ENCODE measurements around the gene HOXA13.

The HOXA13 gene

DNA sequence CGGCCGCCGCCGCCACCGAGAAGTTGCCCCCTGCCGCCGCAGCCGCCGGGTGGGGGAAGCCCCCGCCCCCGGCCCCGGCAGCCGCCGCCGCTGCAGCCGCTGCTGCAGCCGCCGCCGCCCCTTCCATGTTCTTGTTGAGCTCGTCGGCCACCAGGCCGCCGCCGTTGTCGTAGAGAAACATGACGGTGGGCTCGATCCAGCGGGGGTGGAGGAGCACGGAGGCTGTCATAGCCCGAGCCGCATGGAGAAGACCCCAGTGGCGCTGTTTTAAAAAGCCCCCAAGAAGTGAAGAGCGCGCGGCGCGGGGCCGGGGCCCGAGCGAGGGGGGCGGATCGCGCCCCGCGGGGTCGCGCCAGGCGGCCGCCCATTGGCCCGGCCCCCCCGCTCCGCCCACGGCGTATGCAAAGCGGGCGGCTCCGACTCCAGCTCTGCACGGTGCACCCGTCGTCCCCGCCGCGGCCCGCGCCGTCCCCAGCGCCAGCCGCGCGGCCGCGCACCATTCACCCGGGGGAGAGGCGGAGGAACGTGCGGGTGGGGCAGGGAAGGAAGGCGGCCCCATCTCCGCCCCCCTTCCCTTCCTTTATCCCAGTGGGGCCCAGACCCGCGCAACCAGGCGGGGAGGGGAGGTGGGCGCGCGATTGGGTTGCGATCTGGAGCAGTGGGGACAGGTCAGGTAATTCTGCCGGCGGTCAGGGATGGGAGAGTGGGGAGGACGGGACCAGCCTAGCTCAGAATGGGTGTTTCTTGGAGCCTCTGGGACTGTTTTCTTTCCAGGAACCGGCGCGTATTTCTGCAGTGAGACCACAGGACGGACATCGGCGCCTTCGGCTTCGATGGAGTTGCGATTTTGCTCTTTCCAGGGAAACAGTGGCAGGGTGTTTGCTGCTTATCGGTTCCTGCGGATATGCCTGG lies at the start of gene HOXA13:
Gene HOXA13 (minus strand): TSS at position 243 of the 912 bp plus-strand sequence. CDS start 14 bp downstream, at position 229.
- no peak for DNase-seq (ENCODE audit: low read depth in 4 of 4, low spot score in 1 of 4)

DNA sequence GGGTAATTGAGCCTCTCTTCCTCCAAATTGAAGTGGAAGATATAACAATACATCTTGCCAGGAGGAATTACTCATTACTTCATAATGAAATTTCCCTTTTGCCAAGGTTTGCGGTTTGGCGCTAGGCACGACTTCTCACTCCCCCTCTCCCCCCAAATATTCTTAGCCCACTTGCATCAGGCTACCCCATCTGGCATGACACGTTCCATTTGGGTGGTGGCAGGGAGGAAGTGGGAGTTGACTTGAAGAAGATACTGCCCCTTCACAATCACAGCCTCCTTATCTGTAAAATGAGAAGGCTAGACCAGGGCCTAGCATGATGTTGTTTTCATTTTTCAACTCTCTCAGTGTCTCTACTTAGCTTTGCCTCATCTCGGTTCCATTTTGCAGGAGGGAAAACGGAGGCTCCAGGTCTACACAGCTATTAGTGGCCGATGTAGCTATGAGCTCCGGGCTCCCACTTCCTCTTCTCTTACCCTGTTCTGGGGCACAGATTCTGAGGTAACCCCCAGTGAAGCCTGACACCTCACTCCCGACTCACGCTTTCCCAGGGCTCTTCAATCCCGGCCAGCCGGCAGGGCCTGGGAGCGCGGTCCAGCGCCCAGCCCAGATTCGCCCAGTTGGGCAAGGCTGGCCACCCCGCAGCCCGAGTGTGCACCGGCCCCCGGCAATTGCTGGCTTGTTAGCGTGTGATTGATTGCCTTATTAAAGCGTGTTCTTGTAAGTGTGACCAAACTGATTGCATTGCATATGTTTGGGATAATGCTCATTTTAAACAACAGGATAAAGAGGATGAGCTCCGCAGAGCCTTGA lies 49.2 kb upstream of the HOXA13 start:
- no peak for DNase-seq (ENCODE audit: low read depth in 4 of 4, low spot score in 1 of 4)

DNA sequence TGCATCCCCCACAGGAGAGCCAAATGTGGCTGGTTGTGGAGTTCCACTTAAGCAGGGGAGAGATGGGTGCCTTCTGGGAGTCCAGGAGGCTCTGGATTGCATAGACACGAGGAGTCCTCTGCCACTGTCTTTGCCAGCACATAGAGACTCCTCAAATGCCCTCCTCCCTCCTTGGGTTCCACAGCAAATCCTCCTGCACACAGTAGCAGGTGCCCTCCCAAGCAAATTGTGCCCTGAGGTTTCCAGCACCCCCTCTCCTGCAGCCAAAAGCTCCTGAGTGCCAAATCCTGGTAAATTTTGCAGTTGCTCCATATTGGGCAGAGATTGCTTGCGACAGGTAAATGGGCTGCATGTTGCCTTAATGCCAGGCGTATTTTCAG lies 48.5 kb upstream of the HOXA13 start:
- no peak for DNase-seq (ENCODE audit: low read depth in 4 of 4, low spot score in 1 of 4)

DNA sequence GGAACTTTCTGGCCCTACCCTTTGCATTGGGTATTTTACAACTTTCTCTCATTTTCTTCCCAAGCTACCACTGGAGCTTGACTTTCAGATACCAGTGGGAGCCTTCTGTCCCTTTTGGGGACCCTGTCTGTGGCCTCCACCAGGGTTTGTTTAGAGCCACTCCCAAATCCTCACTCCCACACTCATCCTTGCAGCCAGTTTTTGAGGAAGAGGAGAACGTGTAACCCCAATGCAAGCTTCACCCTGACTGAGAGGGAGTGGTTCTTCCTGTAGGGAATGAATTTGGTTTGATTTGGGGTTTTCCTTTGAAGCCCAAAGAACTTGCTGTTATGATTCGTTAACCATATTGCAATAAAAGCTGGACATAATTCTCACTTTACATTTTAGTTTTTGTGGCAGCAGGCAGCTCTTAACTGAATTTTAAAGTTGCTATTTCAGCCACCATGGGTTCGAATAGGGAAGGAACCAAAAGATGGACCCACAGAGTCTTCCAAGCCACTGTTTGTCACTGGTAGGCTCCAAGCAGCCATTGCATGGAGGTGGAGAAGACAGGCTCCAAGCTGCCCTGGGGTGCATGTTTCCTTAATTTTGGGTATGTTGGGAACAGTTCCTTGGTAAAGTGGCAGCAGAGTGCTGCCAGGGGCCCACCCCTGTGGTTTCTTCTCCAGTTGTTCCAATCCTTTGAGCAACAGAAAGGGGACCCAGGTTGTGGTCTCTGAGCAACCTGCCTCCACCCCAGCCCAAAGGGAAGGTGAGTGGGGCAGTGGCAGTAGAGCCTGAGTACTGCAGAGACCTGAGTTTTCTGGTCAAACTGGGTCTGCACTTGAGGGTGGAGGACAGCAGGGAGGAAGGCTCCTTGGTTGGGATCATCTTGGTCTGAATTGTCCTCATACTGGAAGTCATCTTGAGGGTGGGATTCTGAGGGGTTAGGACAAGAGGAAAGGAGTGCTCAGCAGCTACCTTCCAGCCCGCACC lies 47.8 kb upstream of the HOXA13 start:
- DNase-seq (ENCODE audit: low read depth in 4 of 4, low spot score in 1 of 4): no peak

DNA sequence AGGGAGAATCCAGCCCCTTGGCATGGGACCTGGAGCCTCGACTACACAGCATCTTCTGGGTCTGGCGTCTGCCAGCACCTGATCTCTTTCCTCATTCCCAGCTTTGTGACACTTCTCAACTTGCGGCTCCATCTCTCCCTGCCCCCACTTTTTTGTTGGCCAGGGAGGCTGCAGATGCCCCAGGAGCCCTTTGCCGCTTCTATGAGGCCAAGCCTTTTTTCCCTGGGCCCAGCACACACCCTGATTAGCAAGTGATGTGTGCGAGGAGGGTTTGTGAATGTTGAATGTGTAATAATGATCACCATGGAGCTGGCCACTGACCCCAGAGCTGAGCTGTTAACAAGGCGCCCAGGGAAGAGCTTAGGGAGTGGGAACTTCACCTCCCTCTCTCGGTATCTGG lies 47.1 kb upstream of the HOXA13 start:
- no peak for DNase-seq (ENCODE audit: low read depth in 4 of 4, low spot score in 1 of 4)

DNA sequence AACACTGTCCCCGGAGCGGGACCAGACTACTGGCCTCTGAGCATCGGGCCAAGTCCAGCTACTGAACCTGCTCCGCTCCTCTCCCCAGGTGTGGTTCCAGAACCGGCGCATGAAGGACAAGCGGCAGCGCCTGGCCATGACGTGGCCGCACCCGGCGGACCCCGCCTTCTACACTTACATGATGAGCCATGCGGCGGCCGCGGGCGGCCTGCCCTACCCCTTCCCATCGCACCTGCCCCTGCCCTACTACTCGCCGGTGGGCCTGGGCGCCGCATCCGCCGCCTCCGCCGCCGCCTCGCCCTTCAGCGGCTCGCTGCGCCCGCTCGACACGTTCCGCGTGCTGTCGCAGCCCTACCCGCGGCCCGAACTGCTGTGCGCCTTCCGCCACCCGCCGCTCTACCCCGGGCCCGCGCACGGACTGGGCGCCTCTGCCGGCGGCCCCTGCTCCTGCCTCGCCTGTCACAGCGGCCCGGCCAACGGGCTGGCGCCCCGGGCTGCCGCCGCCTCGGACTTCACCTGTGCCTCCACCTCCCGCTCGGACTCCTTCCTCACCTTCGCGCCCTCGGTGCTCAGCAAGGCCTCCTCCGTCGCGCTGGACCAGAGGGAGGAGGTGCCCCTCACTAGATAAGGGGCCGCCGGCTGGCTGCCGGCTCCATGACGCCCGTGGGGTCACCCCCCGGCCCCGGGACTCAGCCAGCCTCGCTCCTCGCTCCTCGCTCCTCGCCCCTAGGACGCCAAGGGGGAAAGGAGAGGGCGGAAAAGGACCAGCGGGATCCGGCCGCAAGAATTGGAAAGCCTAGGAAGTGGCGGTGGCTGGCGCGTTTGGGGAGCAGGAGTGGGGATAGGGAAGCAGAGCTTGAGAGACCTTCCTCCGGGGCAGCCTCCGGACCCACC lies 46.2 kb upstream of the HOXA13 start:
- no peak for DNase-seq (ENCODE audit: low read depth in 4 of 4, low spot score in 1 of 4)

DNA sequence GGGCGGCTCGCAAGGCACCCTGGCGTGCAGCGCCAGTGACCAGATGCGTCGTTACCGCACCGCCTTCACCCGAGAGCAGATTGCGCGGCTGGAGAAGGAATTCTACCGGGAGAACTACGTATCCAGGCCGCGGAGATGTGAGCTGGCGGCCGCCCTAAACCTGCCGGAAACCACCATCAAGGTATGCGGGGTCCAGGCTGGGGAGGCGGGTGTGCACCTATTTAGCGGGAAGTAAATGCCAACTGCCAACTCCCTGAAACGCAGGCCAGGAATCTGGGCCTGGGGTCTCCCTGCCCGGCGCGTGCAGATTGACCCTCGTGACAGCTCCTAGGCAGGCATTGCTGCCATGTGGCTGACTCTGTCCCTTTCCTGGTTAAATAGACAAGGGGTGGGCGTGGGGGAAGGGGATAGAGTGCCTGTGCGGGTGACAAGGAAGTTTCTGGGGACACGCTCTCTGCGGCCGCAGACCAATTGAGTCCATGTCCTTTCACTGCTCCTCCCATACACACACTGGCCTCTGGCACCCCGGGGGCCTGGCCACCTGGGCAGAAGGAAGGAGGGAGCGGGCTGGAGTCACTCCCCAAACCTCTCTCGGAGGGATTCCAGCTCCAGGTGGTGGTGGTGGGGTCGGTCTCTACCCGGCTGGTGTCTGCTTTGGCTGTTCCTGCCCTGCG lies 45.4 kb upstream of the HOXA13 start:
- DNase-seq (ENCODE audit: low read depth in 4 of 4, low spot score in 1 of 4): no peak

DNA sequence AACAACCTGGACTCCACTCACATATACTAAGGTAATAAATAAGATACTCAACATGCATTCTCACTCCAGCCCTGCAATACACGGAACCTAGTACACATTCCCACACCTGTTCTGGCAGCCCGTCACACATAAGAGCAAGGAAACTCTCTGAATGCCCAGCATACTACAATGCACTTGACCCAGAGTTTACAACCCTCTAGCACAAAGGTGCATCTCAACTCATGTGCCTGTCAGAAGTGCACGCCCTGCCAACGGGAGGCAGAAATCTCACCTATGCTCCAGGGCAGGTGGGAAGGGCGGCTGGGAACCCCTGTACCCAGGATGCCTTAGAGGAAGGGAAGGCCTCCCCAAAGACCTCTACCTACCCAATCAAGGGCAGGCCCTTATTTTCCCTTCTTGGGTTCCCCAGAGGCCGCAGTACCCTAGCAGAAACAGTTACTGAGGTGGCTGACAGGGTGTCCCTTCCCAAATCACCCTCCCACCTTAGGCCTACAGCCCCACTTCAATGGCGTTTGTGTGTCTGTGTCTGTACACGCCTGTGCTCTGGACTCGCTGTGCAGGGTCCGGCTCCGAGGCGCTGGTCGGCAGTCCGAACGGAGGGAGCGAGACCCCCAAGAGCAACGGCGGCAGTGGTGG lies 44.7 kb upstream of the HOXA13 start:
- DNase-seq (ENCODE audit: low read depth in 4 of 4, low spot score in 1 of 4): no peak

DNA sequence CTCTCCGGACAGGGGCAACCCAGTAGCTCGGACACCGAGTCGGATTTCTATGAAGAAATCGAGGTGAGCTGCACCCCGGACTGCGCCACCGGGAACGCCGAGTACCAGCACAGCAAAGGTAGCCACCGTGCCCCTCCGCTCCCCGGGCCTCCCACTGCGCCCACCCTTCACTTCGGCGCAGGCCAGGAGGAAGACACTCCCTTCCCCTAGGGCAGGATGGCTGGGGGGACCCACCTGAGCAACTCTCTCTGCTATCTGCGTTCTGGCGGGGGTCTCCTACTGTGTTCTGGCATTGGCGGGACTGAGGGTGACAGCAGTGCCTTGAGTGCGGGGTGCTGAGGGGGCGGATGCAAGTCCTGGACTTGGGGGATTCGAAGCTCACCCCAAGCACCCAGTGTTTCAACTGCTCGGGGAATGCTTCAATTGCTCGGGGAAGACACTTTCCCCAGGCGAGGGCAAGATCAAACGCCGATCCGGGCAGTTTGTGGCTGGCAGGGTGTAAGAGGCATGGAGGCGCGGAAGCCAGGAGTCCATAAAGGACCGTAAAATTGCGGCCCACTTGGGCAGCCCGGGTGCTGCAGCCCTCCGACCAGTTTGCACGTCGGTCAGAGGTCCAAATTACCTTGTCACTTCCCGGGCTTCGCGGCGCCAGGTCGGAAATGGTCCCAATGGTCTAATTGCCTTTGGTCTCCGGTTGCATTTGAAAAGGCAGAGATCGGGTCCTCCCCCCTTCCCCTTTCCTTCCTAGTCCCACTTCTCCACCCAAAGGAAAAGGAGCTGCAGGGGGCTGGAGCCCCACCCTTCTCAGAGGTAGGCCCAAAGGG lies 43.7 kb upstream of the HOXA13 start:
- no peak for DNase-seq (ENCODE audit: low read depth in 4 of 4, low spot score in 1 of 4)

DNA sequence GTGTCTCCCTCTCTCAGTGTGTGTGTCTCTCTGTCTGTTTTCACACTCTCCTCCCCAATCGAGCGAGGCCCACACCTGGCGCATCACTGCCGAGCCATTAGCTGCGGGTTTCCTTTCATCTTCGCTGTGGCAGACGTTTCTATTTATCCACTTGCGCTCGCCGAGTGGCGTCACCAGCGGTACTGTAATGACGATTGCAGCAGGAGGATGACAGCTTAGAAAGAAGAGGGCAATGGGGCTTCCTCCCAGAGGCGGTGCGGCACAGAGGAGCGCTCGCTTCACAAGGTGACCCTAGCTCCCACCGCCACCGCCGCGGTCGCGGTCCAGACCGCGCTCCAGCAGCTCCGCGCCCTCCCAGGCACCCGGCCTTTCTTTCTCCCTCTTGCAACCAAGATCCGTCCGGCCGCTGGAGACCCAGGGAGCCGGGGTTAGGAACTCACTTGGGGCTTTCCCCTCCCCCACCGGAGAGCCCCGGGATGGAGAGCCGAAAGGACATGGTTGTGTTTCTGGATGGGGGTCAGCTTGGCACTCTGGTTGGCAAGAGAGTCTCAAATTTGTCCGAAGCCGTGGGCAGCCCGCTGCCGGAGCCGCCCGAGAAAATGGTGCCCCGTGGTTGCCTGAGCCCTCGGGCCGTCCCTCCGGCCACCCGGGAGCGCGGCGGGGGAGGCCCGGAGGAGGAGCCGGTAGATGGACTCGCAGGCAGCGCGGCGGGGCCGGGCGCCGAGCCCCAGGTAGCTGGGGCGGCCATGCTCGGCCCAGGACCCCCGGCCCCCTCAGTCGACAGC lies 42.9 kb upstream of the HOXA13 start, which contains the start of gene EVX1:
Gene EVX1 (plus strand): TSS at position 248 of the 785 bp plus-strand sequence. CDS start 229 bp downstream, at position 477.
- no peak for DNase-seq (ENCODE audit: low read depth in 4 of 4, low spot score in 1 of 4)

DNA sequence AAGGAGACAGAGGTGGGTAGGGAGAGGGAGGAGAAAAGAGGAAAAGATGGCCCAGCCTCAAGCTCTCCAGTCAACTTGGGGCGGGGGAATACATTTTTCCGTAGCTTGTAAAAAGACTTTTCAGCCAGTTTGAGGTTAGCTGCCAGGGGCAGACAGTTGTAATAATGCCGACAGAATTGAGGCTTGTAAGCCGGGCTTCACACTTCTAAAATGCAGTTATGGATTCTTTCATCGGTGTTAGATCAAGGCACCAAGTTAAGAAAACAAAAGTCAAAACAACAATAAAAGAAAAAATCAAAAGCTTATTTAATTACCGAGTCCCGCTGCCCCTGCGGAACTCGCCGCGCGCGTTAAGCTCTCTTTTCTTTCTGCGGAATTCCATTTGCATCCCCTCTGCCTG lies 42.3 kb upstream of the HOXA13 start:
- DNase-seq (ENCODE audit: low read depth in 4 of 4, low spot score in 1 of 4): no peak

DNA sequence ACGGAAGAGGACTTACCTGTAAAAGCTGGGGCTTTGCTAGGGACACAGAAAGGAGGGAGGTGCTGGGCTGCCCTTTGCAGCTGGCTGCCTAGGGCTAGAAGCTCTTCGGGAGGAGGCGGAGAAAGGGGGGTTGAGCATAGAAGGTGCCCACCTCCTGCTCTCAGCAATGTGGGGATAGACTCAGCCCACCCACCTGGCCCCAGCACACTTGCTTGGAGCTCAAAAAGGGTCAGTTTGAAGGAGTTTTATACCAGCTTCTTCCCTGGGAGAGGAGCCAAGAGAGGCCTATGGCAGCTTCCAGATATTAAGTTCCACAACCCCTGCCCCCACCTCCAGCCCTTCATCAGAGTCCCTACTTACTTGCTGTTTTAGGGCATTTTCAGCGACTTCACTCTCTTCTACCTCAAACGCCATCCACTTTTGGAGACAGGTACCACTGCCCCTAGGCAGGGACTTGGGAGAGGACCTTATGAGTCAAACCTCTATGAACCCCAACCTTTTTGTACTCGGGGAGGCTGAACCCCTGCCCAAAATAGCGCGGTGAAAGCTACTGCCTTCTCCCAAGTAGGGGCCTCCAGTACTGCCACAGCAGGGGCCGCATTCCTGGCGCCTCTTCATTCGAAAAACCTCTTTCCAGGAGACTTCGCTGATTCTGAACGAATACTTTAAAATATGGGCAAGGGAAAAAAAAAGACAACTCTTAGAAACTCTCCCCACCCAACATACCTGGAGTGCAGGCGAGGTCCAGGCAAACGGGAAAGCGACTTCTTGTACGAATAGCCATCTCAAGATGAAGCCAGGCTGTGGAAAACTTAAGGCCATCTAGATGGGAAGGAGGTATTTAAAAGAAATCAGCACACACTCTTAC lies 41.5 kb upstream of the HOXA13 start:
- DNase-seq (ENCODE audit: low read depth in 4 of 4, low spot score in 1 of 4): no peak

DNA sequence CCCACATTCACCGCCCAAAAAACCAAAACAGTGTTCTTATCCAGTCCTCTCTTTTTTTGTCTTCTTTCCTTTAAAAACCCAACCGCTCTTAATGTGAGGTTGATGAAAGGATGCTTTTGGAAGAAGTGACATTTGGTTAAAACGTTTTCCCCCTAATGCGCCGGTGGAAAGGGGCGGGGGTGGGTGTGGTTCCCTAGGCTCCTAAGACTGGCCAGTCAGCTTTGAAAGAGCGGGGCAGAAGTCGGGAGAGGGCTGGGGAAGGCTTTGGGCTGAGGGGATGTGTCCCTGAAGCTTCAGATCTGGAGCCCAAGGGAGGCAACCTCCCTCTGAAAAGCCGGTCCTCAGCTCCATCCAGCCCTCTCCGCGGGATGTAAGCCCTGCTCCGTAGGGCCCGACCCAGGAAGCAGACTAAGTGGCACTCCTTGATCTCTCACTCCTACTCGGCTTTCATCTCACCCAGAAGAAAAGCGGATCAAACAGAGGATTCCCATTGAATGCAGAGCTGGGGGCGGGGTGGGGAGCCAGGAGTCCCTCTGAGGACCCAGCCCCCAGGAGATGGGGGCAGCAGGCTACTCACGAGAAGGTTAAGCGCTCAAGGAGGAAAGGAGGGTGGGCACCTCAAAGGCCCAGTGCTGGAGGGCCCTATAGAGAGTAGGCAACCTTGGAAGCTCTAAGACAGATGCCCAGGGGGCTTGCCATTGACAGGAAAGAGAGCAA lies 40.3 kb upstream of the HOXA13 start:
- DNase-seq (ENCODE audit: low read depth in 4 of 4, low spot score in 1 of 4): no peak

DNA sequence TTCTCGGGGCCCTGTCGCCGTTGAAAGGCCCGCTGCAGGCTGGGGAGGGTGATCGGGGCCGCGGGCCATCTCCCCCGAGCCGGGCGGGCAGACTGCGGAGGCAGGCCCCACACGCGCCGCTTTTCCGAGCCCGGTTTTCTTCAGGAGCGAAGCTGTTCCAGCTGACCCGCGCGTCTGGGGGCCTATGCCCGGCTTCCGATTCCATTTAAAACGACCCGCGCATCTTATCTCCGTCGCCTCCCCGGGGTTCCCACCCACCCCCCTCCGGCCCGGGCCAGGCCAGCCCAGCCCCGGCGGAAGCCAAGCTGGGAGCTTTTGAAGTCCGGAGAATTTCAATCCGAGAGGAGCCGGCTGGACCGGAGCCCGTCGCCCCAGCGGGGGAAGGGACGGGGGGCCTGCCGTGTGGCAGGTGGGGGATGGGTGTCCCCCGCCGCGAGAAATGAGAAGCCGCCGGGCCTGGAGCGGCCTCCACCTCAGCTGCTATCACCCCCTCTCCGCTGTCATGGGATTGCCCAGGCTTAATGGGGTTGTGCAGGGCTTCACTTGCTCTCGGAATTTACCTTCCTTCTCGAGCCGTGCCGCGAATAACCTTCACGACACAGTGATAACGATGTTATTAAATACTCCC lies 39.6 kb upstream of the HOXA13 start:
- DNase-seq (ENCODE audit: low read depth in 4 of 4, low spot score in 1 of 4): no peak

DNA sequence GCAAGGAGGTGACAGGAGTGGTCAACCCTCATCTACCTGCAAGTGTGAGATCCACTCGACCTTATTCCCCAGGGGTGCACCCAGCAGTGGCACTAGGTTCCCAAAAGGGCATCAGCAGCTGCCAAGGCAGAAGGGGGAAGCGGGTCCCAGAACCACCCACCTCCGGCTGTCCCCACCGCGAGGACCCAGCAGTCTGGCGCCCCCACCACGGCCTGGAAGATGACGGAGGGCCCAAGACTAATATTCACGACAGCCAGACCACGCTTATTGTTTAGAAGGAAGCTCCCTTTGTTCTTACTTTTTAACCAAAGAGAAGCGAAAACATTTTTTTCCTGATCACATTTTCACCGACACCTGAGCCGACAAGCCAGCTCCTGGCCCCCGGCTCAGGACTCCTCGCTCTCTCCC lies 39.1 kb upstream of the HOXA13 start:
- no peak for DNase-seq (ENCODE audit: low read depth in 4 of 4, low spot score in 1 of 4)

Data from stimulated activated CD4-positive, alpha-beta T cell treated with anti-CD3 and anti-CD28 coated beads, Interleukin-1b, Interleukin-23, amount 100 ng/mL, for 24 hours (primary cell).